Measurements from ENCODE around the gene MFSD8.
"Not testable (repeated sequence)": the region's sequence is repeated elsewhere in the genome, so short reads cannot be mapped to it uniquely, and the experiment has no call there.

The MFSD8 gene

DNA sequence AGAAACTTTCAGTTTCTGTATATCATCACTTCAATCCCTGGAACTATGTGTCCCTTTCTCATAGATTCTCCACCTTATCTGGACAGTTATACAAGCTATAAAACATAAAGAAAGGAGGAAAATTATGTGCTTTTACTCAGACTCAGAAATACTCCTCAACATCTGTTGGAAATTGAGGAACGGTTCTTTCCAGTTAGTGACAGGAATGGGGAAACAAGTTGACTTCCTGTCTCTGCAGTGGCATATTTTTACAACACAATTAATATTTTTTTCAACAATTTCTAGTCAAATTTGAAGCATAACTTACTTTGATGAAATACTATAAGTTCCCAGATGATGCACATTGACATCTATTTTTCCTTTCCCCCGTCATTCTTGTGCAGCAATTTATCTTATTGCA, 28.2 kb upstream of the MFSD8 start:
- TF ChIP-seq, protein P1, sequence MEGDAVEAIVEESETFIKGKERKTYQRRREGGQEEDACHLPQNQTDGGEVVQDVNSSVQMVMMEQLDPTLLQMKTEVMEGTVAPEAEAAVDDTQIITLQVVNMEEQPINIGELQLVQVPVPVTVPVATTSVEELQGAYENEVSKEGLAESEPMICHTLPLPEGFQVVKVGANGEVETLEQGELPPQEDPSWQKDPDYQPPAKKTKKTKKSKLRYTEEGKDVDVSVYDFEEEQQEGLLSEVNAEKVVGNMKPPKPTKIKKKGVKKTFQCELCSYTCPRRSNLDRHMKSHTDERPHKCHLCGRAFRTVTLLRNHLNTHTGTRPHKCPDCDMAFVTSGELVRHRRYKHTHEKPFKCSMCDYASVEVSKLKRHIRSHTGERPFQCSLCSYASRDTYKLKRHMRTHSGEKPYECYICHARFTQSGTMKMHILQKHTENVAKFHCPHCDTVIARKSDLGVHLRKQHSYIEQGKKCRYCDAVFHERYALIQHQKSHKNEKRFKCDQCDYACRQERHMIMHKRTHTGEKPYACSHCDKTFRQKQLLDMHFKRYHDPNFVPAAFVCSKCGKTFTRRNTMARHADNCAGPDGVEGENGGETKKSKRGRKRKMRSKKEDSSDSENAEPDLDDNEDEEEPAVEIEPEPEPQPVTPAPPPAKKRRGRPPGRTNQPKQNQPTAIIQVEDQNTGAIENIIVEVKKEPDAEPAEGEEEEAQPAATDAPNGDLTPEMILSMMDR (IDR thresholded peaks at IDR 0.05; ENCODE audit: low read depth, low read length, missing control alignments): no peak
- no peak for DNase-seq (ENCODE audit: low read depth)
- in situ Hi-C loops (cut with HindIII; ENCODE audit: low sequenced_read_pairs): no loop called here
- no peak overlapping the region for H3K4me3 ChIP-seq (ENCODE audit: low read depth, low read length)

- TF ChIP-seq, protein P1 (IDR thresholded peaks at IDR 0.05; ENCODE audit: low read depth, low read length, missing control alignments): no peak
- in situ Hi-C loops (cut with HindIII; ENCODE audit: low sequenced_read_pairs): no loop called here
- no peak for DNase-seq (ENCODE audit: low read depth)
- H3K4me3 ChIP-seq (ENCODE audit: low read depth, low read length): no peak overlapping the region
Observed at GRCh38 chr4:127988638-127989037, 23.7 kb upstream of the MFSD8 start.

DNA sequence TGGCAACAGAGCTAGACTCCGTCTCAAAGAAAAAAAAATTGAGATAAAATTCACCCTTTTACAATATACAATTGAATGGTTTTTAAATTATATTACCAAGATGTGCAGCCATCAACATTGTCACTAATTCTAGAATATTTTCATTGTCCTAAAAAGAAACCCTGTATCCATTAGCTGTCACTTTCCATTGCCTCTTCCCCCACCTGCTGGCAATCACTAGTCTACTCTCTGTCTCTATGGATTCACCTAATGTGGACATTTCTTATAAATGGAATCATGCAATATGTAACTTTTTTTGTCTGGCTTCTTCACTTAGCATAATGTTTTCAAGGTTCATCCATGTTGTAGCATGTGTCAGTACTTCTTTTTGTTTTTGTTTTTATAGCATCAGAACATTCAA, 21.0 kb upstream of the MFSD8 start:
- in situ Hi-C loops (cut with HindIII; ENCODE audit: low sequenced_read_pairs): no loop called here
- H3K4me3 ChIP-seq (ENCODE audit: low read depth, low read length): no peak overlapping the region
- TF ChIP-seq, protein P1 (IDR thresholded peaks at IDR 0.05; ENCODE audit: low read depth, low read length, missing control alignments): no peak
- DNase-seq (ENCODE audit: low read depth): no peak

DNA sequence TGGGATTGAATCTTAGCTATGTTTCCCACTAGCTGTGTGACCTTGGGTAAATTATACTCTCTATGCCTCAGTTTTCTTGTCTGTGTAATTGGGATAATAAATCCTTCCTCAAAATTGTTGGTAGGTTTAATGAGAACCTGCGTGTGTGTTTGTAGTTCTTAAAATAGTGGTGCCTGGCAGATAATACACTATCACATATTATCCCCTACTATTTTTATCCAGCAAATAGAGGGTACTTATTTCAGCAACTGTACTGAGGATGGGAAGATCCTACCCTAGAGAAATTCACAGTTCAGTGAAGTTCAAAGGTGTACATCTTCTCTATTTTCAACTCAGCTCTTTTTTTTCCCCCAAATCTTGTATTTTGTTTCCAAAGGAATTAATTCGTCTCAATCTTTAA, 17.5 kb upstream of the MFSD8 start:
- TF ChIP-seq, protein P1 (IDR thresholded peaks at IDR 0.05; ENCODE audit: low read depth, low read length, missing control alignments): no peak
- H3K4me3 ChIP-seq (ENCODE audit: low read depth, low read length): no peak overlapping the region
- in situ Hi-C loops (cut with HindIII; ENCODE audit: low sequenced_read_pairs): no loop called here
- no peak for DNase-seq (ENCODE audit: low read depth)

DNA sequence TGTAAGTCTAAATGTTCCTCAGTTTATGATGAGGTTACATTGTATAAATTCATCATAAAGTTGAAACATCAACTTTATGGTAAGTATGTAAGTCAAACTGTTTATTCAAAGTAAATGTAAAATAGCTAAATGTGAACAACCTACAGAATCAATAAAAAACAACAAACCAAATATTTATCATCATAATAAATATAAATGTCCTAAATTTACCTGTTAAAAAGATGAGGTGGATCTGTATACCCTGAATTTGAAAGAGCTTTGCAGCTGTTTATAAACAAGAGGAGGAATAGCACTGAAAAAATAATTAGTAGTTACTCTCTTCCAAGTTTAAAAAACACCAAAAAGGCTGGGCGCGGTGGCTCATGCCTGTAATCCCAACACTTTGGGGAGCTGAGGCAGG, 14.0 kb upstream of the MFSD8 start:
- TF ChIP-seq, protein P1 (IDR thresholded peaks at IDR 0.05; ENCODE audit: low read depth, low read length, missing control alignments): no peak
- DNase-seq (ENCODE audit: low read depth): no peak
- in situ Hi-C loops (cut with HindIII; ENCODE audit: low sequenced_read_pairs): no loop called here
- no peak overlapping the region for H3K4me3 ChIP-seq (ENCODE audit: low read depth, low read length)

DNA sequence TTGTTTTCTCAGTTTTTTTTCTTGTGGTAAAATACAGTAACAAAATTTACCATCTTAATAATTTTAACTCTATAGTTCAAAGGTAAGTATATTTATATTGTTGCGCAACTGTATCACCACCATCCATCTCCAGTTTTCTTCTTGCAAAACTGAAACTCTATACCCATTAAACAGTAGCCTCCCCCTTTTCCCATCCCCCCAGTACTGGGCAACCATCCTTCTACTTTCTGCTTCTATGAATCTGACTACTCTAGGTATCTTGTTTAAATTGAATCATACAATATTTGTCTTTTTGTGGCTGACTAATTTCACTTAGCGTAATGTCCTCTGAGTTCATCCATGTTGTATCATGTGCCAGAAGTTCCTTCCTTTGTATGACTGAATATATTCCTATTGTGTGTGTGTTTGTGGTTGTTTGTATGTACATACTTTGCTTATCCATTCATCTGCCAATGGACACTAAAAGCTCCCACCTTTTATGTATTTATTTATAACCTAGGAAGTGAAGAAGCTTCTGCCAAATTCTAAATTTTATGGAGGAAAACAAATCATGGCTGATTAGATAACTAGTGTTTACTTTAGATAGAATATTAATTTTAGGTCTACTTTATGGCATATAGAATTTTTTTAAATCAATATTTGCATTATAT, 10.3 kb upstream of the MFSD8 start:
- TF ChIP-seq, protein P1 (IDR thresholded peaks at IDR 0.05; ENCODE audit: low read depth, low read length, missing control alignments): no peak
- in situ Hi-C loops (cut with HindIII; ENCODE audit: low sequenced_read_pairs): no loop called here
- no peak for DNase-seq (ENCODE audit: low read depth)

DNA sequence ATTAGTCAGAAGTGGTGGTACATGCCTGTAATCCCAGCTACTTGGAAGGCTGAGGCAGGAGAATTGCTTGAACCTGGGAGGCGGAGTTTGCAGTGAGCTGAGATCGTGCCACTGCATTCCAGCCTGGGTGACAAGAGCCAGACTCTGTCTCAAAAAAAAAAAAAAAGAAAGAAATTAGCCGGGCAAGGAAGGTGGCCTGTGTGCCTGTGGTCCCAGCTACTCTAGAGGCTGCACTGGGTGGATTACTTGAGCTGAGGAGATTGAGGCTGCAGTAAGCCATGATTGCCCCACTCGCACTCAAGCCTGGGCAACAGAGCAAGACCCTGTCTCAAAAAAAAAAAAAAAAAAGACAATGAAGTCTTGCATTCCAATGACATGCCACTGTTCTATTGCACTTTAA, 6.0 kb upstream of the MFSD8 start:
- H3K4me3 ChIP-seq (ENCODE audit: low read depth, low read length); in situ Hi-C loops (cut with HindIII; ENCODE audit: low sequenced_read_pairs); DNase-seq (ENCODE audit: low read depth): not testable (repeated sequence)

More for the DNA sequence above, 10.3 kb upstream of the MFSD8 start:
- no peak overlapping the region for H3K4me3 ChIP-seq (ENCODE audit: low read depth, low read length)

All from astrocyte of the cerebellum (primary cell).